DND-41 (cell line): Measurements from ENCODE around the gene ST7.
"Not testable (repeated sequence)": the region's sequence is repeated elsewhere in the genome, so short reads cannot be mapped to it uniquely, and the experiment has no call there.

Source experiments
- ATAC-seq: fragments of 200-7000 bp; cut with Tn5 transposase; 3 replicates; pipeline ENCODE4 v1.9.1; 2021; ENCODE audit warnings: low read depth; ENCODE audit not compliant: insufficient read depth
- DNase-seq: peaks from one replicate; pipeline ENCODE4 v3.0.0-alpha.2; 2020
- H2AFZ ChIP-seq: 2 replicates; pipeline ENCODE4 v1.6.0; 2012; ENCODE audit warnings: low read depth, low read length
- H3K27ac ChIP-seq: 2 replicates; pipeline ENCODE4 v1.5.1; 2012; ENCODE audit warnings: low read length, inconsistent platforms
- H3K27me3 ChIP-seq: fragments of 200-600 bp; sonication (generic); 2 replicates; pipeline ENCODE4 v1.6.0; 2012; ENCODE audit warnings: low read length, mild to moderate bottlenecking, inconsistent platforms; ENCODE audit not compliant: insufficient read depth, poor library complexity
- H3K36me3 ChIP-seq: 2 replicates; pipeline ENCODE4 v1.5.1; 2012; ENCODE audit warnings: low read length, inconsistent platforms; ENCODE audit not compliant: insufficient read depth
- H3K4me1 ChIP-seq: 2 replicates; pipeline ENCODE4 v1.5.1; 2012; ENCODE audit warnings: mild to moderate bottlenecking, low read length; ENCODE audit not compliant: insufficient read depth
- H3K4me2 ChIP-seq: 2 replicates; pipeline ENCODE4 v1.6.0; 2012; ENCODE audit warnings: mild to moderate bottlenecking, moderate library complexity, low read length, inconsistent platforms; ENCODE audit not compliant: insufficient read depth
- H3K4me3 ChIP-seq, 2 experiments: fragments of 200-600 bp in 1 of 2; shearing (Covaris generic) in 1 of 2; 2 replicates each; pipeline ENCODE4 v1.5.1; 2012 to 2016; ENCODE audit warnings: inconsistent platforms in 2 of 2, low read length in 2 of 2, mild to moderate bottlenecking in 2 of 2, low read depth in 1 of 2, moderate library complexity in 1 of 2
- H3K79me2 ChIP-seq: 2 replicates; pipeline ENCODE4 v1.6.0; 2012; ENCODE audit warnings: low read length, inconsistent platforms; ENCODE audit not compliant: insufficient read depth
- H3K9ac ChIP-seq: 2 replicates; pipeline ENCODE4 v1.6.0; 2012; ENCODE audit warnings: low read depth, mild to moderate bottlenecking, inconsistent platforms, low read length, moderate library complexity
- H3K9me3 ChIP-seq: 2 replicates; pipeline ENCODE4 v1.5.1; 2012; ENCODE audit warnings: low read length, moderate library complexity, mild to moderate bottlenecking, inconsistent platforms; ENCODE audit not compliant: insufficient read depth, severe bottlenecking
- H4K20me1 ChIP-seq: 2 replicates; pipeline ENCODE4 v1.6.0; 2012; ENCODE audit warnings: low read length; ENCODE audit not compliant: insufficient read depth
- EZH2 ChIP-seq: IDR thresholded peaks from 3 replicates; pipeline ENCODE4 v1.6.1; 2012; ENCODE audit warnings: borderline replicate concordance, low read depth, mild to moderate bottlenecking, moderate library complexity, low read length, inconsistent platforms; ENCODE audit not compliant: severe bottlenecking
- TF ChIP-seq, protein P1 (sequence below): IDR thresholded peaks from 2 replicates; pipeline ENCODE4 v1.5.1; 2012; ENCODE audit warnings: borderline replicate concordance, low read length, moderate library complexity, mild to moderate bottlenecking; ENCODE audit not compliant: poor library complexity, severe bottlenecking; ENCODE audit errors: extremely low read depth

Gene ST7

DNA sequence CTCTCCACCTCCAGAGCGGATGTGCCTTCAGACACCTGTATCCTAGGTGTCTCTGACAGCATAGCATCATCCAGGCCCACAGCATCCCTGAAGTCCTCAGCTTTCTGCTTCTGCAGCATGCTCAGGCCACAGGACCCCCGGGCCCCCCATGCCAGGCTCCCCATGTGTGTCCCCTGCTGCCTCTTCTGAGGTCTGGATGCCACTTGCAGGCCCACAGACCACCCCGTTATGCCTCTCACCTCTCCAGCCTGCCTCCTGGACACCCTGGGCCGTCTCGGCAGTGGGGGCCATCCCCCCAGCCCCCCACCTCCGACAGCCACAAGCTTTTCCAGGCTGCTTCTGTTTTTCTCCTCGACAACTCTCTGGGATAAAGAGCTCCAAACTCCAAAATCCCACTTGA, 285.2 kb downstream of the ST7 start:
- Histone ChIP-seq H3K4me2 (no peak overlapping the region), H3K4me3 (no peak overlapping the region), H3K4me1 (no peaks in the 10 kb centered on the region), H3K27ac (no peak overlapping the region), H3K36me3 (no peaks in the 10 kb centered on the region), H3K27me3 (no peaks in the 10 kb centered on the region), H4K20me1 (no peaks in the 10 kb centered on the region), H3K79me2 (no peaks in the 10 kb centered on the region), H2AFZ (no peak overlapping the region), H3K9ac (no peak overlapping the region), H3K9me3 (no peaks in the 10 kb centered on the region)
- DNase-seq (no peak), ATAC-seq (no peak)
- TF ChIP-seq, protein P1, sequence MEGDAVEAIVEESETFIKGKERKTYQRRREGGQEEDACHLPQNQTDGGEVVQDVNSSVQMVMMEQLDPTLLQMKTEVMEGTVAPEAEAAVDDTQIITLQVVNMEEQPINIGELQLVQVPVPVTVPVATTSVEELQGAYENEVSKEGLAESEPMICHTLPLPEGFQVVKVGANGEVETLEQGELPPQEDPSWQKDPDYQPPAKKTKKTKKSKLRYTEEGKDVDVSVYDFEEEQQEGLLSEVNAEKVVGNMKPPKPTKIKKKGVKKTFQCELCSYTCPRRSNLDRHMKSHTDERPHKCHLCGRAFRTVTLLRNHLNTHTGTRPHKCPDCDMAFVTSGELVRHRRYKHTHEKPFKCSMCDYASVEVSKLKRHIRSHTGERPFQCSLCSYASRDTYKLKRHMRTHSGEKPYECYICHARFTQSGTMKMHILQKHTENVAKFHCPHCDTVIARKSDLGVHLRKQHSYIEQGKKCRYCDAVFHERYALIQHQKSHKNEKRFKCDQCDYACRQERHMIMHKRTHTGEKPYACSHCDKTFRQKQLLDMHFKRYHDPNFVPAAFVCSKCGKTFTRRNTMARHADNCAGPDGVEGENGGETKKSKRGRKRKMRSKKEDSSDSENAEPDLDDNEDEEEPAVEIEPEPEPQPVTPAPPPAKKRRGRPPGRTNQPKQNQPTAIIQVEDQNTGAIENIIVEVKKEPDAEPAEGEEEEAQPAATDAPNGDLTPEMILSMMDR: no peak
- TF ChIP-seq EZH2: no peak

DNA sequence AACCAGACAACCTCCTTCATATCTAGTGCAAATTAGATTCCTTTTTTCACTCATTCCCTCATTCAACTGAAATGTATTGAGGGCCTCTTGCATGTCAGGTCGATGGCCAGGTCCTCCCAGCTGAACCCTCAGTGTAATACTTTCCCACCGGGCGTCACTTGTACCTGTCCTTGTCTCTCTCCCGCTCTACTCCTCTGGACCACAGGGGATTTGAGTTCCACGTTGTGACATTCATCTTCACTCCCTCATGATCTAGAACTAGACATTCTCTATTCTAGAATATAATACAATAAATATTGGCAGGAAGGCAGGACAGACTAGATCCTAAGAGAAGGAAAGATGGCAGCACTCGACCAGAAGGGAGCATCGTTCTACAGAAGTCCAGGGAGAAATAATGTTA, 285.6 kb downstream of the ST7 start:
- H3K36me3 ChIP-seq: no peaks in the 10 kb centered on the region
- no peak overlapping the region for H3K4me3 ChIP-seq
- no peak for DNase-seq
- no peaks in the 10 kb centered on the region for H3K27me3 ChIP-seq
- no peak overlapping the region for H3K4me2 ChIP-seq
- H3K27ac ChIP-seq: no peak overlapping the region
- H4K20me1 ChIP-seq: no peaks in the 10 kb centered on the region
- H3K9me3 ChIP-seq: no peaks in the 10 kb centered on the region
- ATAC-seq: no peak
- H3K4me1 ChIP-seq: no peaks in the 10 kb centered on the region
- no peak overlapping the region for H2AFZ ChIP-seq
- no peak overlapping the region for H3K9ac ChIP-seq
- TF ChIP-seq, protein P1: no peak
- TF ChIP-seq EZH2: no peak
- no peaks in the 10 kb centered on the region for H3K79me2 ChIP-seq

DNA sequence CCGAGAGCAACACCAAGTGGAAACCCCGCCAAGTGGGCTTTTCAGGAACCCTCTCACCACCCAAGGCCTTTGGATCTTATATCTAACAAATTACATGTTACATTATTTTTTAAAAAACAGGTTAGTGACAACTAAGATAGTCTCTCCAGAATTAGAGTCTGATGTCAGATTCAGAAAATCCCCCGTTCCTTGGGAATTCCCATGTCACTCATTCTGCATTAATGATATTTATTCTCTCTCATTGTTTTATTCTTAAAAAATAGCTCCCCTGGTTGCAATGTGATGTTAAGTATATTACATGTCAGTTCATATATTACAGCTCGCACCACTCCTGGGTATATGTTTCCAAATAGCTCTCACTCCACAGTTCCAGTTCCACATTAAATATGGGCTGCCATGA, 287.8 kb downstream of the ST7 start:
- Histone ChIP-seq H3K4me2 (no peak overlapping the region), H3K27ac (no peak overlapping the region), H3K4me1 (no peaks in the 10 kb centered on the region), H2AFZ (no peak overlapping the region), H3K9ac (no peak overlapping the region), H3K9me3 (no peaks in the 10 kb centered on the region), H4K20me1 (no peaks in the 10 kb centered on the region), H3K36me3 (no peaks in the 10 kb centered on the region), H3K27me3 (no peaks in the 10 kb centered on the region), H3K79me2 (no peaks in the 10 kb centered on the region), H3K4me3 (no peak overlapping the region)
- TF ChIP-seq EZH2: no peak
- TF ChIP-seq, protein P1: no peak
- no peak for ATAC-seq
- no peak for DNase-seq

DNA sequence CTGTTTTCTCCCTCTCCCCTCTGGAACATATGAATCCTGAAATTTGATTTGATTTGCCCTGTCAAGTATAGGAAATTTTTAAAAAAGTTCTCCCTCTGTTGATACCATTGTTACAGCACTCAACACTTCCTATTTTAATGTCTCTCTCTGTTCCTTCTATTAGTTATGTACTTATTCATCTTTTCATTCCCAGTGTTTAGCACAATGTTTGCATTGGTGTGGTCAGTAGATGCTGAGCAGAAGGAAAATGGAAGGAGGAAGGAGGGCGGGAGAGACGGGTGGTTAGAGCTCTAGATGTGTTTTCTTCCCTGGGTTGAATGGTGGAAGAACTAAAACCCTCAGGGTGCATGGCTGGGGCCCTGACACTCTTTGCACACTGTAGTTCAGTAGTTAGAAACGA, 290.1 kb downstream of the ST7 start:
- Histone ChIP-seq H3K9ac (no peak overlapping the region), H3K4me1 (no peaks in the 10 kb centered on the region), H3K4me2 (no peak overlapping the region), H3K36me3 (no peaks in the 10 kb centered on the region), H3K4me3 (no peak overlapping the region), H2AFZ (no peak overlapping the region), H3K79me2 (no peaks in the 10 kb centered on the region), H3K27me3 (no peaks in the 10 kb centered on the region), H3K9me3 (no peaks in the 10 kb centered on the region), H3K27ac (no peak overlapping the region), H4K20me1 (no peaks in the 10 kb centered on the region)
- TF ChIP-seq, protein P1: no peak
- no peak for TF ChIP-seq EZH2
- ATAC-seq (no peak), DNase-seq (no peak)

DNA sequence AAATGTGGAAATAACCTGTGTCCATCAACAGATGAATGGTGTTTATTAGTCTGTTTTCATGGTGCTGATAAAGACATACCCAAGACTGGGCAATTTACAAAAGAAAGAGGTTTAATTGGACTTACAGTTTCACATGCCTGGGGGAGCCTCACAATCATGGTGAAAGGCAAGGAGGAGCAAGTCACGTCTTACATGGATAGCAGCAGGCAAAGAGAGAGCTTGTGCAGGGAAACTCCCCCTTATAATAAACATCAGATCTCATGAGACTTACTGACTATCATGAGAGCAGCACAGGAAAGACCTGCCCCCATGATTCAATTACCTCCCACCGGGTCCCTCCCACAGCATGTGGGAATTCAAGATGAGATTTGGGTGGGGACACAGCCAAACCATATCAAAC, 292.4 kb downstream of the ST7 start:
- H2AFZ ChIP-seq, H3K27ac ChIP-seq, H3K79me2 ChIP-seq, H3K4me3 ChIP-seq, H3K36me3 ChIP-seq, H3K4me2 ChIP-seq, H3K4me1 ChIP-seq, H3K9me3 ChIP-seq, H3K9ac ChIP-seq, ATAC-seq, DNase-seq, H3K27me3 ChIP-seq, H4K20me1 ChIP-seq: not testable (repeated sequence)
